Mucosa of gallbladder (tissue), 1 donor: ENCODE results near the gene CCL4. TPM values are rescaled to one million over a fixed set of nuclear protein-coding genes. Genes with fewer than 3 reads are reported as not detected.

Experiments
- DNase-seq: peaks from one replicate; pipeline ENCODE4 v3.0.0-alpha.2; 2020; ENCODE audit warnings: low spot score
- total RNA-seq: library from RNA; stranded (reverse); gene quantifications from one replicate; pipeline ENCODE4 v1.2.1, GENCODE V29; 2021
- donor health status: DM: no; HTN: no; CAD: no.

CCL4 gene
- total RNA-seq, 1 donor from 2014 or later = 27.6 TPM

- no peak for DNase-seq
Measured at GRCh38 chr17:36144014-36144413, 40.4 kb downstream of the CCL4 start.

GRCh38 chr17:36144981-36145729 lies 41.5 kb downstream of the CCL4 start:
- DNase-seq = no peak

GRCh38 chr17:36147601-36148000 lies 44.0 kb downstream of the CCL4 start:
- no peak for DNase-seq

DNA sequence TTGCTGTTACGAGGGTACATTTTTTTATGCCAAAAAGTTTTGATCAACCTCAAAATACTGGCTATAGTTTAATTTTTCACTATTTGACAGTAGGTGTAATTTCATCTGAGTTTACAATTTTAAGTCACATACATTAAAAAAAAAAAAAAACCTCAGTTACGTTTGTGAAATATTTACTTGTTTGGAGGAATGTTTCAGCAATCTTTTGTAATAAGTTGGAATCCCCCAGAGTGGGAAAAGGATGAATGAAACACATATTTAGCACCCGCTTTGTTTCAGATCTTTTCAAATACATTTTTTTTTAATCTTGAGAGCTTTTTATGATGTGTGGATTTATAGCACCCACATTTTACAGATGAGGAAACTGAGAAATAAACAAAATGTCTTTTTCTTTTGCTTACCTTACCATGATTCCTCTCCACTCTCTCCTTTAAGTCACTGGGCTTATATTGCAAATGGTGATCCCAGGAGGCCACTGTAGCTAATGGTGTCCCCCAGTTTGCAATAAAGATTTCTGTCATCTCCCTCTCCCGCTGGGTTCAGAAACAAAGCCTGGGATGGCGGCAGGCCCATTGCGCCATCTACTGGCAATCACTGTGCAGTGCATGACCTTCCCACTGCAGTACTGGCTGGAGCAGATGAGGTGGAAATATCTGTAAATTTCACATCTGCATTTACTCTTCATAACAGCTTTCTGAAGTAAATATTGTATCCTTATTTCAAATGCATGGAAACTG lies 45.1 kb downstream of the CCL4 start:
- peak; percentile 66 for DNase-seq

DNA sequence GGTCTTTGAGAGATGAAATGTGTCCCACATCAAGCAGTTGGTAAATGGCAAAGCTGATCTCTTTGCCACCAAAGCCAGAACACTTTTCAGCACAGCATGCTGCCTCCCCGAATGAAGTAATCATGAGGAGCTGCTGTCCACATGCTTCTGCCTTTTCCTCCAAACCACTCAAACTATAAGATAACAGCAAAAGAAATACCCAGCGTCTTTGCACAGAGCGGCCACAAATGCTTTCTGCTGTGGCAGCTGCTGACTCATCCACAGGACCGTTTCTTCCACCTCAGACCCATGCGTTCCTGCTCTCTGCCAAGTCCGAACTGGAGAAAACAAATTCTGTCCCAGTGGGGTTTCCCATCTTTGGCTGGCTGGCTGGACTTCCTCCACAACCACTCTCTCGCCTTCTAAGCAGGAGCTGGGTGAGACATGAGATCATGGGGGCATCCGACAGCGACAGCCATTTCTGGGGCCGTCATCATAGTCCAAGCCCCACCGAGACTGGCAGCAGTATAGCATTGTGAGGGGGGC lies 45.7 kb downstream of the CCL4 start:
- DNase-seq = peak; percentile 19

DNA sequence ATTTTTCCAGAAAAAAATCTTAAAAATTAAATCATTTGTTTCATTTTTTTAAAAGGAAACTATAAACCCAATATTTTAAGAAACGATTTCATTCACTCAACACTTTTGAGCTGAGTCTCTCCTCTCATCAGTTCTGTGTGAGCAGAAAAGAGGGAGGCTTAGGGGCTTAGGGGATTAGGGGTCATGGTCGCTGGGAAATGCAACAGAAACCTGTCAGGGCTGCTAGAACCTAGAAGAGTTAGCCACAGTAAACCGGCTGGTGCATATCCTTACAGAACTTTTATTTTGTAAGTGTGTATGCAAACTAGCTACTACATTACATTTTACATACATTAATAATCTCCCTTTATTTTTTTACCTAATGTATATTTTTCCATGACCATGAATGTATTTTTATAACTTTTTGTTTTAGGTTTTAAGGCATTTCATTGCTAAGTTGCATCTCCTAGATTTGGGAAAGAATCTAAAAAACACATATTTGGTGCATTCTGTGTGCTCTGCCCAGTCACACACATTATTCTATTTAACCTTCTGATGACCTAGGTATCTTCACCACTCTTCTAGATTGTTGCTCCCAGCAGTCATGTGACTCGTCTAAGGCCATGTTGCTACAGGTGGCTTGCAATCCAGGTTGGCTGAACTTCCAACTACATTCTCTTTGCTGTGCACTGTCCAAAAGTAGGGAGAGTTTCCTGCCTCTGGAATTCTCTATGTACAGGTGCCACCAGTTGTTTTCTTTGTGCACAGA lies 48.4 kb downstream of the CCL4 start:
- DNase-seq = no peak

GRCh38 chr17:36152639-36153120 lies 49.1 kb downstream of the CCL4 start:
- no peak for DNase-seq

DNA sequence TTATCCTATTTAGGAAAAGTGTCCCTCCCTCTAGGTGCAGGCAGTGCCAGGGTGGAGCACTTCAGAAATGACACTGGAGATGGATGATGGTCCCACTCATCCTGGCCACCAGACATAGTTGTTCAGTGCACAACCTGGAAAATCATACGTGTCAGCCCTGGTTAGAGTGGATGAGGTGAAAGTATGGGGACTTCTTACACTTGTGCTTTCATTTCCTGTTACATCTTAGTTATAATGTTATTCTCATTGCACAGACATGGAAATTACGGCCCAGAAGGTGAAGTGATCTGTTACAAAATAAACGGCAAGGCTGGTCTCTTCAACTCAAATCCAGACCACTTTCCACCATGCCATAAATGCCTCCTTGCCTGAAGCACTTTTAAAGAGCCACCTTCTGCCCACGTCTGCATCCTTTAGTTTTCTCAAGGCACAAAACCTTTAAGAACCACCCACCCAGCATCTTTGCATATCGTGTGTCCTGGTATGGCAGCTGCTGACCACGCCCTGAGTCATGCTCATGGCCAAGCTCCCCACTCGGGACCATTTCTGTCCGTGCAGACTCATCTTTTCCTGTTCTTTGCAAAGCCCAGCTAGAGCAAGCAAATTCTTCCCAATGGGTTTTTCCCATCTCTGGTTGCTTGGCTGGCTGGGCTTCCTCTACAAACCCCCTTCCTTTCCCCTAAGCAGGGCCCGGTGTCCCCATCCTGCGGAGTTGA lies 50.4 kb downstream of the CCL4 start:
- DNase-seq = no peak

Other genes with a start within 250 kb of the CCL4 start
- gene HEATR9, start 234.9 kb upstream of the CCL4 start, total RNA-seq = 0.09 TPM
- 14.9 TPM for gene CCL5, start 223.5 kb upstream of the CCL4 start, total RNA-seq
- gene RDM1, start 173.1 kb upstream of the CCL4 start, total RNA-seq = 0.75 TPM
- gene LYZL6, start 160.1 kb upstream of the CCL4 start, total RNA-seq = not detected
- 0.35 TPM for gene CCL16, start 122.3 kb upstream of the CCL4 start, total RNA-seq
- 43.3 TPM for gene CCL14, start 117.1 kb upstream of the CCL4 start, total RNA-seq
- 9.4 TPM for gene CCL15, start 102.3 kb upstream of the CCL4 start, total RNA-seq
- gene CCL23, start 85.9 kb upstream of the CCL4 start, total RNA-seq = 2.2 TPM
- gene CCL18, start 39.6 kb upstream of the CCL4 start, total RNA-seq = 0.66 TPM
- 31.7 TPM for gene CCL3, start 13.7 kb upstream of the CCL4 start, total RNA-seq
- gene TBC1D3B, start 72.8 kb downstream of the CCL4 start, total RNA-seq = 6.0 TPM
- 13.4 TPM for gene CCL3L1, start 92.9 kb downstream of the CCL4 start, total RNA-seq
- gene CCL4L2, start 107.2 kb downstream of the CCL4 start, total RNA-seq = 23.7 TPM
- gene TBC1D3I, start 160.7 kb downstream of the CCL4 start, total RNA-seq = 1.4 TPM
- not detected for gene TBC1D3G, start 220.1 kb downstream of the CCL4 start, total RNA-seq